Measurements from ENCODE around the gene KLHL29.

Gene KLHL29

DNA sequence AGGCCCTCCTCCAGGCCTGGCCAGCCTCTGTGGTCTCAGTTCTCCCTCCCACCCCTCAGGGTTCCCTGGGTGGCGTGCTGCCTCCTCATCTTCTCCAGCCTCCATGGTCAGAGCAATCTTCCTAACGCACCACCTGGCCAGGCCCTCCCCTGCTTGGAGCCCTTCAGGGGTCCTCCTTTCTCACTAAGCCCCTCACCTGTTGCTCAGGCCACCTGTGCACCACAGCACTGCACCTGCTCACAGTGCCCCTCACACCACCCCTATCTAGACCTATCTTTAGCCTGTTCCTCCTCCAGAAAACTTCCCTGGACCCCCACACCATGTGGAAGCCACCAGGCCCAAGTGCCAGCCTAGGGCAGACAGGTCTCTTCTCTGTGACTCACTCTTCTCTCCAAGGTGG is 274.8 kb downstream of the KLHL29 start:
- no peak for DNase-seq (ENCODE audit: low read depth)

DNA sequence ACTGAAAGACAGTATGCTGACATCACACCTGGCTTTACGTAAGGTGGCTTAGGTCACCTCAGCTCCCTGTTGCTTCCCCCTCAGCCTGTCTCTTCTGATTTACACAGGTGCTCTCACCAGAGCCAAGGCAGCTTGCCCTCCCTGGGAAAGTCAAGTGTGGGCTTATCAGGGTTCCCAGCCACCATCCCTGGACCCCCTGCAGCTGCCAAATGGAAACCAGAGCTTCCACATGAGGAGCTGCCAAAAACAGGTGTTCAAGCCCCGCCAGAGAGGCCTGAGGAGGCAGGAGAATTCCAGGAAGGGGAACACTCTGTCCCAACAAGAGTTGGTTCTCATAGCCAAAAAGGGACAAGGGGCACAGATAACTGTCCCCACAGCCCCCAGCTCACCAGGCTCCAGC is 275.3 kb downstream of the KLHL29 start:
- DNase-seq (ENCODE audit: low read depth): no peak

- no peak for DNase-seq (ENCODE audit: low read depth)
Observed at GRCh38 chr2:23661276-23662050, 276.5 kb downstream of the KLHL29 start.

DNA sequence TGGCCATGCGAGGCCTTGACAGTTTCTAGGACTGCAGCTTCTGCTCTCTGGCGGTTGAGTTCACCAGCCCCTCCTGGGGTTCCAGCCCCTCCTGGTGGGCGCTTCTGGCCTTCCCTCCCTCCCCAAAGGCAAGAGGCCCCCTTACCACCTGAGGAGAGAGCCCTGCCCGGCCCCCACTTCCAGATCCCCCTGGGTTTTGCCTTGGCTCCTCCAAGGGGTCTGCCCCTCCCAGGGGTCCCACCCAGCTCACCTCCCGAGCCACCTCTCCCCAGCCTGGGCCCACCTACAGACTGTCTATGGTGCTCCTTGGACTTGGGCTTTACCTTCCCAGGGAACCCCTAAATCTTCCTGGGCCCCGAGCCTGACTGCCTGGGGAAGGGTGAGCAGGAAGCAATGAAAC is 277.5 kb downstream of the KLHL29 start:
- DNase-seq (ENCODE audit: low read depth): no peak

DNA sequence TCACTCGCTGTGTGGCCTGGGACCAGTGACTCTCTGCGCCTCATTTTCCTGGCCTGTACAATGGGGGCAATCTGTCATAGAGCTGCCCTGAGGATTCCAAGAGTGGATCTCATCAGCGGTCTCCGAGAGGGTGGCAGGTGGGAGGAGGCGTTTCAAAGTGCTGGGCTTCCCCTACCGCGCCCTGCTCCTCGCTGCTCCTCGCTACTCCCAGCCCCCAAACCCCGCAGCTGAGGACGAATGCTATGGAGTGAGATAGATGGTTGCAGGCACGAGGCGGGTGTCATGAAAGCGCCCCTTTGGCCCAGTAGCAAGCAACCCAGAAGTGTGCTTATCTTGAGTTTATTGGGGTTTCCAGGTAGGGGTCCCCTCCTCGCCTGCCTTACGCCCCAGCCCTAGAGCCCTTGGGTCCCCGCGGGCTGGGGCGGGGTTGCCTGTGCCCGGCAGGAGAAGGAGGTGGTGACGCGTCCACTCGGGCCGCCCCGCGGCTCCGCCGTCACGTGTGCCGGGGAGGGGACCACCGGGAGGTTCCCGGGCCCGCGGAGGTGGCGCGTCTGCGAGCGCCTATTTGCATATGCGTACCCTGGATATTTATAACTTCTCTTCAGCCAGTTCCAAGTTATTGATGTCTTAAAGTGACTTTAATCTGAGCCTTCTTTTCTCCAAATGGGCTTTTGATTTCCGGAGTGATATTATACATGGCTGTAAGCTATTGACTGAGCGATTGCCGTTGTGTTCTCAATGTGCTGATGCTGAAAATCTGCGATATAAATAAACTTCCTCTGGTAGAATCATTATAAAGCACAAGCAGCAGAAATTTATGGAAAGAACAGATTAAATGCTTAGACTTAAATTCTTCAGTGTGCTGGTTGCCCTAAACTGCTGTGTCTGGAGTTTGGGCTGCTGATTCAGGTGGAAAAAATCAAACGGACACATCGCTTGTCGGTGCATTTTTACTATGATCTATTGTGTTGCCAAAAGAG is 278.3 kb downstream of the KLHL29 start:
- no peak for DNase-seq (ENCODE audit: low read depth)

DNA sequence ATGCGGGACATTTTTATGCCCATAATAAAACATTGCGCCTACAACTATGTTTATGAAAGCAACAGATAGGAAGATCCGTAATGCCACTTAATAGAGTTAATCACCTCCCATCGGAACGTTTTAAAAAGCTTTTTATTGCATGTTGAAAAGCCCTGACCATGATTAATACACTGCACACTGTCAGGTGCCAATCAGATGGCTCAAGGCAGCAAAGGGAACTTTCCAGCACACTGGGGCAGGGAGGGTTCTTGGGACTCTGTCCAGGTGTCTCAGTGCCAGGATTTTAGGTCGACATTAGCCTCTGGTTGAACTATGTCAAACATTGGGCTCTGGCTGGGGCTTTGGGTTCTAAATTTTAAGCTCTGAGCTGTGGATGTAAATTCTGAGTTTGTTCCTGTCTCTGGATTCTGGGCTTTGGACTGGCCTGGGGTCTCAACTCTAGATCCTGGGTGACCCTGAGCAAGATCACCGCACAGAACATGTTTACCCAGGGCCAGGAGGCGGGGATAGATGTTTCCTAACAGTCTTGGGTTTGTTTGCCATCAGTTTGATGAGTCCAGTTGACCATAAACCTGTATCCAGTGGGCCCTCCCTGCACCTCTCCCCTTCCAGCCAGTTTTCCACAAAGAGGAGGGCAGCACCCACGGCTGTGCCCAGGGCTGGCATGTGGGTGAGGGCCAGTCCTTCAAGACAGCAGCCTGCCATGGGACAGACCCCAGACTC is 279.2 kb downstream of the KLHL29 start:
- no peak for DNase-seq (ENCODE audit: low read depth)

- DNase-seq (ENCODE audit: low read depth): no peak
Observed at GRCh38 chr2:23666241-23666979, 281.4 kb downstream of the KLHL29 start.

DNA sequence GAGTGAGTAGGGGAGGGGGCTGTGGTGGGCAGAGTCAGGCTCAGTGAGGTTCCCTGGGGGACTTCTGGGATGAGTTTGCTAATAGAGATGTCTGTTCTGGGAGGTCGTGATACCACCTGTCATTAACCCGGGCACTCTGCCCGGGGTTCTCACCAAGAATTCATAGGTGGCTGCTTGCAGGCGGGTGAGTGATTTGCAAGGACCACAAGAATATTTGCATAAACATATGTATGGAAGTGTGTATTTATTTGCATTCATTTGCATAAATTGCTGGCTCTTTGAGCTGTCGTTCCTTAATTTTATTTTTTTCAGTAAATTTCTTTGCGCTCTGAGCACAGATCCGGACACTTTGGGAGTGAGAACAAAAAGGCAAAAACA is 282.0 kb downstream of the KLHL29 start:
- DNase-seq (ENCODE audit: low read depth): no peak

GRCh38 chr2:23668756-23669304 is 283.9 kb downstream of the KLHL29 start:
- no peak for DNase-seq (ENCODE audit: low read depth)

DNA sequence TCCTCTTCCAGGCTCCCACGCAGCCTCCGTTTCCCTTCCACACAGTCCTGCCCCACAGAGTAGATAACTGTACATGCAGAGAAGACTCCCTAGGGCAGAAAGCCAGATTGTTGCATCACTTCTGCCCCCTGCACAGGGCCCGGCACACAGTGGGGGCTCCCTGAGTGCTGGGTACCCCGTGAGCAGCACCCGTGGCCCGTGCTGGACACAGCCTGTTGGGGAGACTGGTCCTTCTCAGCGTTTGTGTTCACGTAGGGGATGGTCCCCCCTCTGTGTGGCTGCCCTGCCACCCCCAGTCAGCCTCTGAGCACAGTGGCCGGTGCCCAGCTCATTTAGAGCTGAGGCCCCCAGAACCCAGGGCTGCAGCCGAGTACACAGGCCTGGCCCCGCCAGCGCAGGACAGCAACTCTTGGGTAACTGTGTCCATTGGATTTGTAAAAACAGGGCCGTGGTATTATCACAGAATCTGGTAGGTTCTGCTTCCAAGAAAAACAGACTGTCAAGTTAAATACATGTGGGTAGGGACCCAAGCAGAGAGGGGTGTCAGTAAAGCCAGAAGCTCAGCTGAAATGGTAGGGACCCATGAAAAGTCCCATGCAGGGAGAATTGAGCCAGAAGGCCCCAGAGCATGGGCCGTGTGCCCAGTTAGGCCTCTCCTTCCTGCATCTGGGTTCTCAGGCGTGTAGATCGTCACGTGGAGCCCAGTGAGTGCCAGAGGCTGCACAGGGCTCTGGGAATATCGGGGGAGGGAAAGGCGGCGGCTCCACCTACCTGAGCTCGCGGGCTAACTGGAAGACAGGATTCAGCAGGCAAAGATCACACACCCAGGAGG is 284.6 kb downstream of the KLHL29 start:
- DNase-seq (ENCODE audit: low read depth): no peak

DNA sequence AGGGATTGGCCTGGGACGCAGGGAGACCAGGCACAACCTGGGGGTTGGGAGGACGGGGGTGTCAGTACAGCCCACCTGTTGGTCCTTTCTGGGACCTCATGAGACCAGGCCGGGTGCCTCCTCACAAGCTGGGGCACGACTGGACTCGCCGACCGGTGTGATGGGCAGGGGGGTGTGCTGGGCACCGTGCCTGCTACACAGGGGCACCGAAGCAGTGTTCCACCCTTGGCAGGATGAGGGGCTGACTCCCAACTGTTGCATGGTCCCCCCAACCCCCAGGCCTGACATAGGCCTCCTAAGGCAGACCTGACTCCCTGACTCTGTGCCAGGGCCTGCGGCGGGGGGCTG is 285.2 kb downstream of the KLHL29 start:
- no peak for DNase-seq (ENCODE audit: low read depth)

DNA sequence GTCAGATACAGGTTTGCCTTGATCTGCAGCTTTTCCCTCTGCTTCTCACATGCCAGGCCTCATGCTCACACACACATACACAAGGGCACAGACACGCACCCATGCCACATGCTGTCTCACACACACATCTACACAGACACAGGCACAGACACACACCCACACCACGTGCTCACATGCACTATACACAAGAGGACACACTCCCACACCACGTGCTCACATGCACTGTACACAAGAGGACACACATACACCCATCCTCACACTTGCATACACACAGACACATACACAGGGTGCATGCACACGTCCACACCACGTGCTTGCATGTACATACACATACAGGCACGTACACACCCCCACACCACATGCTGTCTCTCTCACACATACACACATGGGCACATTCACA is 288.1 kb downstream of the KLHL29 start:
- DNase-seq (ENCODE audit: low read depth): no peak

GRCh38 chr2:23673830-23674679 is 289.1 kb downstream of the KLHL29 start:
- no peak for DNase-seq (ENCODE audit: low read depth)

DNA sequence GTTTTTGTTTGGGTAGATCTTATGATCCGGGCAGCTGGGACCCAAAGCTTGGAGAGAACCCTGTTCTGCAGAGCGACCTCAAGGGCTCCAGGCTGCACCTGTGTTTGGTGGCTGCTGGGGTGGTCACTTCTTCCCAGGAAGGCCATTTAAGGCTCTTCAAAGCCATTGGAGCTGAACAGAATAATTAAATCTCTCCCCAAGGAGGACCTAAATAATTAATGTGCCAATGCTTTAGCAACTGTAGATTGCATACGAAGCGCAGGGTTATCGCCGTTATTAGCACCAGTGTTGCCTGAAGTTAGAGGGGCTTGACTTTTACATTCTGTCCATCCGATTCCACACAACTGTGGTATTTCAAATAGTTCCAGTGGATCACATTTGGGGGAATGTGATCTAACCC is 290.5 kb downstream of the KLHL29 start:
- DNase-seq (ENCODE audit: low read depth): no peak

DNA sequence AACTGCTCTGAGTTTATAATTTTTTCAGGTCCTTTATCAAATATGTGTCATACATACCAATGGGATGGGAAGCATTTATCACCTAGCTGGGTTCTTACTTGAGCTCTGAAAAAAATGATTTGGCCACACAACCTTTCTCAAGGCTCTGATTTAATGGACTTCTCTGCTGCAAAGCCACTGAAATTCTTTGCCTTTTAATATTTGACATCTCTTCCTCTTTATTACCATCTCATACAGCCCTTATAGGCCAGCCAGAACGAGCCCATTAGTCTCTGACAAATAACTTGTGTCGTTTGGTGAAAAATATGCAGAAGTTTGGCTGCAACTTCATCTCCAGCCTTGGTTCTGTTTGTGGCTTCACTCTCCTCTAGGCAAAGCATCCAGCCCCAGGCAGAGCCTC is 292.9 kb downstream of the KLHL29 start:
- DNase-seq (ENCODE audit: low read depth): no peak

GRCh38 chr2:23679044-23679443 is 294.1 kb downstream of the KLHL29 start:
- no peak for DNase-seq (ENCODE audit: low read depth)

GRCh38 chr2:23680951-23681350 is 296.0 kb downstream of the KLHL29 start:
- DNase-seq (ENCODE audit: low read depth): no peak

- no peak for DNase-seq (ENCODE audit: low read depth)
Observed at GRCh38 chr2:23681356-23682140, 296.6 kb downstream of the KLHL29 start.

DNA sequence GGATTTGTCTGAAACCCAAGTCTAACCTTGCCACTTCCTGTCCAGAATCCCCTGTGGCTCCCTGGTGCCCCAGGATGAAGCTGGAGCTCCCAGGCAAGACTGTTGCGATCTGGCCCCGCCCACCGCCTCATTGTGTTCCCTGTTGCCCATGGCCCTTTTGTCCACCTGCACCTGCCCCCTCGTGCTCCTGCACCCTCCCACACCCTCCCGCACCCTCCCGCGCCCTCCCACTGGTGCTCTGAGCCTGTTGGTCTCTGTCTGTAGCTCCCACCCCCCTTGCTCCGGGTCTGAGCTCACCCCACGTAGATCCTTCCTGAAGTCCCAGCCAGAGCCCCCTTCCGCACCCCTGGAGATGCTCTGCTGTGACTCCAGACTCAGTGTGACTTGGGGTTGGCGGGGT is 297.5 kb downstream of the KLHL29 start:
- no peak for DNase-seq (ENCODE audit: low read depth)

All from GM04503 (cell line).